Liver (tissue), 9 donors: ENCODE data around the gene DAGLA. TPM values are rescaled to one million over a fixed set of nuclear protein-coding genes. Genes with fewer than 3 reads are reported as not detected.

Experiments
- DNase-seq: peaks from one replicate; pipeline ENCODE4 v3.0.0-alpha.2; 2017; ENCODE audit warnings: low spot score
- H3K27ac ChIP-seq, 2 donors: one replicate each; pipeline ENCODE4 v1.7.0; 2013; ENCODE audit warnings: inconsistent platforms in 2 of 2, low read length in 2 of 2, control low read depth in 1 of 2, low read depth in 1 of 2, mild to moderate bottlenecking in 1 of 2
- H3K27me3 ChIP-seq, 4 donors: one replicate each; pipeline versions ENCODE4 v1.6.1 to v1.7.0; 2013; ENCODE audit warnings: low read length in 3 of 4, inconsistent platforms in 1 of 4, mild to moderate bottlenecking in 1 of 4, moderate library complexity in 1 of 4; ENCODE audit not compliant: control insufficient read depth in 4 of 4, insufficient read depth in 4 of 4
- H3K36me3 ChIP-seq, 4 donors: one replicate each; pipeline versions ENCODE4 v1.6.1 to v1.7.0; 2013; ENCODE audit warnings: low read length in 3 of 4, mild to moderate bottlenecking in 3 of 4, low read depth in 1 of 4, moderate library complexity in 1 of 4; ENCODE audit not compliant: control insufficient read depth in 4 of 4, insufficient read depth in 3 of 4
- H3K4me1 ChIP-seq, 4 donors: one replicate each; pipeline versions ENCODE4 v1.6.1 to v1.7.0; 2013; ENCODE audit warnings: low read length in 3 of 4, mild to moderate bottlenecking in 3 of 4, moderate library complexity in 1 of 4; ENCODE audit not compliant: control insufficient read depth in 4 of 4, insufficient read depth in 4 of 4
- H3K4me3 ChIP-seq, 3 donors: one replicate each; pipeline versions ENCODE4 v1.6.1 to v1.7.0; 2013; ENCODE audit warnings: low read length in 3 of 3, control low read depth in 1 of 3, low read depth in 1 of 3, mild to moderate bottlenecking in 1 of 3
- H3K9ac ChIP-seq, 2 donors: one replicate each; pipeline ENCODE4 v1.7.0; 2013; ENCODE audit warnings: low read length in 2 of 2, mild to moderate bottlenecking in 2 of 2, moderate library complexity in 2 of 2, control low read depth in 1 of 2, low read depth in 1 of 2
- H3K9me3 ChIP-seq, 4 donors: one replicate each; pipeline versions ENCODE4 v1.6.1 to v1.7.0; 2013; ENCODE audit warnings: low read length in 3 of 4; ENCODE audit not compliant: control insufficient read depth in 4 of 4
- ATF3 ChIP-seq: IDR thresholded peaks from 2 replicates; pipeline ENCODE4 v1.6.1; 2016; ENCODE audit warnings: antibody characterized with exemption
- CTCF ChIP-seq: fragments of 150-350 bp; IDR thresholded peaks from 2 replicates; pipeline ENCODE4 v1.5.1; 2017; ENCODE audit warnings: improper control_type of control experiment, low read depth, low read length; ENCODE audit not compliant: missing input control
- EGR1 ChIP-seq, 2 donors: IDR thresholded peaks; 2 replicates each; pipeline ENCODE4 v1.6.1; 2016 to 2018; ENCODE audit warnings: antibody characterized with exemption in 2 of 2, low read depth in 2 of 2
- FOXA1 ChIP-seq: IDR thresholded peaks from 2 replicates; pipeline ENCODE4 v1.6.1; 2016; ENCODE audit warnings: antibody characterized with exemption
- FOXA2 ChIP-seq: IDR thresholded peaks from 2 replicates; pipeline ENCODE4 v1.6.1; 2016; ENCODE audit warnings: antibody characterized with exemption
- HNF4A ChIP-seq, 2 donors: conservative IDR thresholded peaks; 2 replicates each; pipeline ENCODE4 v1.6.1; 2016; ENCODE audit warnings: antibody characterized with exemption in 2 of 2, mild to moderate bottlenecking in 2 of 2
- HNF4G ChIP-seq: IDR thresholded peaks from 2 replicates; pipeline ENCODE4 v1.6.1; 2016; ENCODE audit warnings: antibody characterized with exemption
- NR2F2 ChIP-seq: IDR thresholded peaks from 2 replicates; pipeline ENCODE4 v1.6.1; 2016; ENCODE audit warnings: antibody characterized with exemption
- RAD21 ChIP-seq, 2 donors: IDR thresholded peaks; 2 replicates each; pipeline ENCODE4 v1.6.1; 2016; ENCODE audit warnings: antibody characterized with exemption in 2 of 2, mild to moderate bottlenecking in 2 of 2
- REST ChIP-seq: IDR thresholded peaks from 2 replicates; pipeline ENCODE4 v1.6.1; 2016; ENCODE audit warnings: antibody characterized with exemption, mild to moderate bottlenecking
- RXRA ChIP-seq, 2 donors: IDR thresholded peaks; 2 replicates each; pipeline ENCODE4 v1.6.1; 2017 to 2018; ENCODE audit warnings: antibody characterized with exemption in 2 of 2, mild to moderate bottlenecking in 1 of 2
- SP1 ChIP-seq: IDR thresholded peaks from 2 replicates; pipeline ENCODE4 v1.6.1; 2018; ENCODE audit warnings: antibody characterized with exemption, mild to moderate bottlenecking
- TAF1 ChIP-seq: conservative IDR thresholded peaks from 2 replicates; pipeline ENCODE4 v1.6.1; 2016; ENCODE audit warnings: antibody characterized with exemption, mild to moderate bottlenecking
- WGBS: extraction: QIAGEN DNeasy Blood & Tissue Kit; methylation state at CpG from one replicate; pipeline ENCODE4 v1.1.7; 2013; 5-methylcytosine and 5-hydroxymethylcytosine counted together
- polyA plus RNA-seq, 2 donors: library from polyadenylated mRNA; stranded (reverse) in 1 of 2; unstranded in 1 of 2; fragments of 200-250 nt in 1 of 2; fragments of >200 nt in 1 of 2; fragmentation: Nextera tagmentation in 1 of 2; extraction: Ambion mirVana in 1 of 2; gene quantifications; one replicate each; pipeline versions ENCODE4 v1.2.1 to v1.2.3, GENCODE V29; 2013 to 2015
- total RNA-seq, 2 donors: library from RNA; depleted of rRNA; stranded (reverse); fragments of >200 nt; gene quantifications; one replicate each; pipeline ENCODE4 v1.2.3, GENCODE V29; 2014
- TF ChIP-seq, protein P1 (sequence below): IDR thresholded peaks from 2 replicates; pipeline ENCODE4 v1.6.1; 2016; ENCODE audit warnings: antibody characterized with exemption
- TF ChIP-seq, protein P2 (sequence below): IDR thresholded peaks from 2 replicates; pipeline ENCODE4 v1.6.1; 2016; ENCODE audit warnings: antibody characterized with exemption
- donor health status: healthy.
- donor health status: healthy.
- donor health status: healthy.
- donor health status: healthy.
- donor health status: healthy.

Gene DAGLA
- total and polyA plus RNA-seq, 4 donors = 0.13 to 0.84 (median 0.60) TPM

GRCh38 chr11:61652135-61652534 is 28.1 kb upstream of the DAGLA start:
- 73% methylated on average over 1 of the region's 1 CpG for WGBS
- Histone ChIP-seq H3K36me3 (no peaks in the 10 kb centered on the region), H3K9me3 (no peaks in the 10 kb centered on the region), H3K27me3 (no peaks in the 10 kb centered on the region), H3K4me1 (peaks cover 0 to 3% (median 0%) of the 10 kb centered on the region in 4 donors), H3K27ac (no peak overlapping the region), H3K4me3 (no peak overlapping the region), H3K9ac (no peak overlapping the region)
- TF ChIP-seq TAF1 (no peak), FOXA1 (no peak), HNF4A (conservative IDR thresholded peaks at IDR 0.05) (no peak), EGR1 (IDR thresholded peaks at IDR 0.05; ENCODE audit: low read depth in 2 of 2) (no peak), SP1 (no peak), RXRA (IDR thresholded peaks at IDR 0.05) (no peak), REST (no peak), FOXA2 (no peak), RAD21 (IDR thresholded peaks at IDR 0.05) (no peak), CTCF (no peak), HNF4G (no peak), ATF3 (no peak)
- TF ChIP-seq, protein P1, sequence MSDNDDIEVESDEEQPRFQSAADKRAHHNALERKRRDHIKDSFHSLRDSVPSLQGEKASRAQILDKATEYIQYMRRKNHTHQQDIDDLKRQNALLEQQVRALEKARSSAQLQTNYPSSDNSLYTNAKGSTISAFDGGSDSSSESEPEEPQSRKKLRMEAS = no peak
- TF ChIP-seq, protein P2, sequence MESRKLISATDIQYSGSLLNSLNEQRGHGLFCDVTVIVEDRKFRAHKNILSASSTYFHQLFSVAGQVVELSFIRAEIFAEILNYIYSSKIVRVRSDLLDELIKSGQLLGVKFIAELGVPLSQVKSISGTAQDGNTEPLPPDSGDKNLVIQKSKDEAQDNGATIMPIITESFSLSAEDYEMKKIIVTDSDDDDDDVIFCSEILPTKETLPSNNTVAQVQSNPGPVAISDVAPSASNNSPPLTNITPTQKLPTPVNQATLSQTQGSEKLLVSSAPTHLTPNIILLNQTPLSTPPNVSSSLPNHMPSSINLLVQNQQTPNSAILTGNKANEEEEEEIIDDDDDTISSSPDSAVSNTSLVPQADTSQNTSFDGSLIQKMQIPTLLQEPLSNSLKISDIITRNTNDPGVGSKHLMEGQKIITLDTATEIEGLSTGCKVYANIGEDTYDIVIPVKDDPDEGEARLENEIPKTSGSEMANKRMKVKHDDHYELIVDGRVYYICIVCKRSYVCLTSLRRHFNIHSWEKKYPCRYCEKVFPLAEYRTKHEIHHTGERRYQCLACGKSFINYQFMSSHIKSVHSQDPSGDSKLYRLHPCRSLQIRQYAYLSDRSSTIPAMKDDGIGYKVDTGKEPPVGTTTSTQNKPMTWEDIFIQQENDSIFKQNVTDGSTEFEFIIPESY = no peak
- DNase-seq = no peak

DNA sequence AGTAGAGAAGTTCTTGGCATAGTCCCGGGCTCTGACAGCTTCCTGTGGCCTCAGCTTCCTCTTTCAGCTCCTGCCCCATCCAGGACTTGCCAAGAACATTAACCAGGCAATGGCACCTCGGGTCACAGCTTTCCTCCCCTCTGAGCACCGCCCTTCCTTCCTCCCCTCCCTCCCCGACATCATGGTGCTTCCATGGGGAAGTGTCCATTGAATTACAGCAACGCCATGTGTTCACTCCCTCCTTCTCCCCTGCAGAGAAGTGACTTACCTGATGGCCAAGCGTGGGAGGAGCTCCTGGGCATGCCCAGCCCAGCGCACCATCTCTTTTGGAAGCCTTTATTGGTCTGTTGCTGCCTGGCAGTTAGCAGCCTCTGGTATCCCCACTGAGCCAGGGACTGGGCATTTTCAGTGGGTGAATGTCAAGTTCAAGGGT is 25.8 kb upstream of the DAGLA start:
- no peaks in the 10 kb centered on the region for H3K36me3 ChIP-seq
- no peaks in the 10 kb centered on the region for H3K27me3 ChIP-seq
- no peak overlapping the region for H3K9ac ChIP-seq
- no peak for DNase-seq
- no peak overlapping the region for H3K27ac ChIP-seq
- no peak overlapping the region for H3K4me3 ChIP-seq
- H3K4me1 ChIP-seq = peaks cover 0 to 3% (median 0%) of the 10 kb centered on the region in 4 donors
- WGBS = 60% methylated on average over 7 of the region's 7 CpGs
- H3K9me3 ChIP-seq = no peaks in the 10 kb centered on the region
- TF ChIP-seq HNF4G (no peak), CTCF (no peak), HNF4A (conservative IDR thresholded peaks at IDR 0.05) (no peak), FOXA1 (no peak), FOXA2 (no peak), NR2F2 (no peak), RAD21 (IDR thresholded peaks at IDR 0.05) (no peak)
- TF ChIP-seq, protein P1 = no peak
- TF ChIP-seq, protein P2 = no peak
